VCaP (cell line): ENCODE data around the gene ELAC1.
A peak's percentile ranks its signal among the peaks of the same experiment; 100 is the strongest.

Experiments used
- H3K27ac ChIP-seq: fragments of 450-650 bp; 2 replicates; pipeline ENCODE4 v1.5.1; 2017
- TF ChIP-seq, protein P1 (sequence below): fragments of 450-650 bp; conservative IDR thresholded peaks from 2 replicates; pipeline ENCODE4 v1.5.1; 2017; ENCODE audit warnings: mild to moderate bottlenecking, moderate library complexity

ELAC1 gene, protein sequence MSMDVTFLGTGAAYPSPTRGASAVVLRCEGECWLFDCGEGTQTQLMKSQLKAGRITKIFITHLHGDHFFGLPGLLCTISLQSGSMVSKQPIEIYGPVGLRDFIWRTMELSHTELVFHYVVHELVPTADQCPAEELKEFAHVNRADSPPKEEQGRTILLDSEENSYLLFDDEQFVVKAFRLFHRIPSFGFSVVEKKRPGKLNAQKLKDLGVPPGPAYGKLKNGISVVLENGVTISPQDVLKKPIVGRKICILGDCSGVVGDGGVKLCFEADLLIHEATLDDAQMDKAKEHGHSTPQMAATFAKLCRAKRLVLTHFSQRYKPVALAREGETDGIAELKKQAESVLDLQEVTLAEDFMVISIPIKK

DNA sequence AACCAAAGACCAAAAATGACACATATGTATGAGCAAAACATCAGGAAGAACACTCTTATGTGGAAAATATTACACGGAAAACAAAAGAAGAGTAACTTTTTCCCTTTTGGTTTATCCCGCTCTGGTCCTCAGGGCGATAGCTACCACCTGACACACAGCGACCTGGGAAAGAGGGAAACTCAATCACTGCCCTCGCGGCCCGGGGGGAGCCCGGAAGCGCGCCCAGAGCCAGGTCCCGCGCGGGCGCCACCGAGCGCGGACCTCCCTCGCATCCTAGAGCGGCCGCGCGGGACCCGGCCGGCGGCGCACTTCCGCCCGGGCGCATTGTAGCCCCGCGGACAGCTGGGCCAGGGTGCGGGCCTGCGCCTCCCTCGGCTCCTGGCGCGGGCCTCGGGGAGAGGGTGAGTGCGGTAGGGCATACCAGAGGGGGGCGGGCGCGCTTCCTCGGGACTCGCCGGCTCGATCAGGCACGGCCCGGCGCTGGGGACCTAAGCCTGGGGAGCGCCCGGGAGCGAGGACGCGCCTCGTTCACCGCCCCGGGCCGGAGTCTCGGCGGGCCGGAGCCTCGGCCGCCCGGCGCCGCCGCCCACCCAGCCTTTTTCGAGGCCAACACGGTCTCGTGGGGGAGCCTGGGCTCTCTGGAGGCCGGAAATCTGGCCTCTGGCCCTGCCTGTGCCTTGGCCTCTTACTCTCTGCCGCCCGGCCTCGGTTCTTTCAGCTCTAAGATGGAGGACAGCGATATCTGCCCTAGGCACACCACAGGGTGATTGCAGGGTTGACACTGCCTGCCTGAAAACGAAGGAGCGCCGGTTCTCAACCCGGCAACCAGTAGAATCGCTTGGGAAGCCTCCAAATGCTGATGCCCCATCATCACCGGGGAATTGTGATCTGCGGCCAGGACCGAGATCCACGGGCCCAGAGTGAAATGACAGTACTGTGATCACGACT is at the start of gene ELAC1:
TSS of gene ELAC1 (plus strand) at position 327 of the 948 bp plus-strand sequence. CDS start 6,365 bp downstream, outside the sequence.
- TF ChIP-seq, protein P1, sequence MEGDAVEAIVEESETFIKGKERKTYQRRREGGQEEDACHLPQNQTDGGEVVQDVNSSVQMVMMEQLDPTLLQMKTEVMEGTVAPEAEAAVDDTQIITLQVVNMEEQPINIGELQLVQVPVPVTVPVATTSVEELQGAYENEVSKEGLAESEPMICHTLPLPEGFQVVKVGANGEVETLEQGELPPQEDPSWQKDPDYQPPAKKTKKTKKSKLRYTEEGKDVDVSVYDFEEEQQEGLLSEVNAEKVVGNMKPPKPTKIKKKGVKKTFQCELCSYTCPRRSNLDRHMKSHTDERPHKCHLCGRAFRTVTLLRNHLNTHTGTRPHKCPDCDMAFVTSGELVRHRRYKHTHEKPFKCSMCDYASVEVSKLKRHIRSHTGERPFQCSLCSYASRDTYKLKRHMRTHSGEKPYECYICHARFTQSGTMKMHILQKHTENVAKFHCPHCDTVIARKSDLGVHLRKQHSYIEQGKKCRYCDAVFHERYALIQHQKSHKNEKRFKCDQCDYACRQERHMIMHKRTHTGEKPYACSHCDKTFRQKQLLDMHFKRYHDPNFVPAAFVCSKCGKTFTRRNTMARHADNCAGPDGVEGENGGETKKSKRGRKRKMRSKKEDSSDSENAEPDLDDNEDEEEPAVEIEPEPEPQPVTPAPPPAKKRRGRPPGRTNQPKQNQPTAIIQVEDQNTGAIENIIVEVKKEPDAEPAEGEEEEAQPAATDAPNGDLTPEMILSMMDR = 0 out of 2 replicates have a peak, but pooled peaks have one; percentile 7
- H3K27ac ChIP-seq = peak within 1 kb of the TSS; percentile 96

DNA sequence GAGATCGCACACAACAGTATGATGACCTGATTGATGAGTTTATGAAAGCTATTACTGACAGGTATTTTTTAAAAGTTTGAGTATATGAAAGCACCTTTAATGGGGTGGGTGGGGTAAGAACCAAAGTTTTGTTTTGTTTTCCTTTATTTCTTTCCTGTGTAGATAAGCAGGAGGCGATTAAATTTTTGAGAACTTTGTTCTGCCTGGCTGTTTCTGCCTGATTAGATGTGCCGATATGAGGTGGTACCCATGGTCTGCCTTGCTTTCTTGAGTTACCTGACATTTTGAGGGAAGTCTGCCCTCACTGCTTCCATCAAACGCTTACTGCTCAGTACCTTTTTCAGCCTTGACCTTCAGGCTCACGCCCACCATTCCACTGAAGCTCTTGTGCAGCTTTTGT is 49.7 kb upstream of the ELAC1 start:
- H3K27ac ChIP-seq = peak overlapping the region; percentile 38; the same call in 1 of the 2 replicates
- TF ChIP-seq, protein P1 = no peak

DNA sequence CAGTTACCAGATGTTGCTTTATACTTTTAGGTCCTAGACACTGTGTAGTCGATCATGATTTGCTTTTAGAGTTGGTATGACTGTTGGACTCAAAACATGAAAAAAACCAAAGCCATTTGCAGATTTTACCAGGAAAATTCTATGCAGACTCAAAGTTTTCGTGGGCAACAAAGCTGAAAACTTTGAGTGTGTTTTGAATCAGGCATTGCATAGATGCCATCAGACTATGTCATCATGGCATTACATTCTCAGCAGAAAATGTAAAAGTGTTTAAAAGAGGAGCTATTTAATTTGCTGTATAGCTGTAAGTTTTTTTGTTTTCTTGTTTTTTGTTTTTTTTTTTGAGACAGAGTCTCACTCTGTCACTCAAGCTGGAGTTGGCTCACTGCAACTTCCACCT is 43.5 kb upstream of the ELAC1 start:
- H3K27ac ChIP-seq = no peak overlapping the region
- TF ChIP-seq, protein P1 = no peak

DNA sequence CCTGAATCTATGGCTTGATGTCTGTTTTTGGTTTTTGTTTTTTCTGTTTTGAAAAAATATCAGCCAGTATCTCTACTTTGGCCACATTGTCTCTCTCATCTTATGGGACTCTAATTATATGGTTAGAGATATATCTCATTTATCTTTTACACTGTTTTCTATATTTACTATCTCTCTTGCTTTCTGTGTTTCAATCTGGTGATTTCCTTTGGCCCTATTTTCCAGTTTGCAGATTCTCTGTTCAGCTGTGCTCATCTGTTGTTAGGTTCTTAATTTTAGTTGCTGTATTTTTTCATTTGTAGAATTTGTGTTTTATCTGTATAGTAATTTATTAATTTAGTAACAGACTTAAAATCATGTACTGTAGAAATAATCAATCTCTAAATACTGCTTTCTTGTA is 41.3 kb upstream of the ELAC1 start:
- TF ChIP-seq, protein P1 = no peak
- no peak overlapping the region for H3K27ac ChIP-seq

DNA sequence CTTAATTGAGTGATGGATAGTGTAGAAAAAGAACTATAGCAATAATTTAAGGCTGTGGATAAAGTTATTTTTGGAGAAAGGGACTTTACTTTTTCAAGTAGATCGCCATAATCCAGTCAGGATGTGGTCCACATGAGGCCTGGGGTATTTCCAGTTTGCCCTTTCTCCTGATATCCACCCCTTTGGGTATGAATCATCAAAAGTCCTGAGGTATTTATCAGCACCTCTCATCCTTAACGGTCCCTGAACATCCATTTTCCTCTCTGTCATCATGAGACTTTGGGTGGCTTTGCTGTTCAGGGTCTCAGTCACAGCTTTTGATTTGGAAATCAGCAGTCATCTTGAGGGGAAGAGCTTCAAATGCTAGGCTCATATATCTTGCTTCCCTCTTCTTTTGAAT is 39.3 kb upstream of the ELAC1 start:
- TF ChIP-seq, protein P1 = no peak
- H3K27ac ChIP-seq = no peak overlapping the region

DNA sequence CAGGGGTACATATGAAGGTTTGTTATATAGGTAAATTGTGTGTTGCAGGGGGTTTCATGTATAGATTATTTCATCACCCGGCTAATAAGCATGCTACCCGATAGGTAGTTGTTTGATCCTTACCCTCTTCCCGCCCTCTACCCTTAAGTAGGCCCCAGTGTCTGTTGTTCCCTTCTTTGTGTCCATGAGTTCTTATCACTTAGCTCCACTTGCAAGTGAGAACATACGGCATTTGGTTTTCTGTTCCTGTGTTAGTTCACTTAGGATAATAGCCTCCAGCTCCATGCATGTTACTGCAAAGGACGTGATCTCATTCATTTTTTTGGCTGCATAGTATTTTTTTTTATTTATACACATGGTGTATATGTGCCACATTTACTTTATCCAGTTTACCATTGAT is 34.2 kb upstream of the ELAC1 start:
- TF ChIP-seq, protein P1 = no peak
- no peak overlapping the region for H3K27ac ChIP-seq
